ENCODE data around the gene PNPLA1.

PNPLA1 gene

GRCh38 chr6:36305885-36306284 lies 36.0 kb downstream of the PNPLA1 start:
- H3K27ac ChIP-seq (ENCODE audit: low read length) = no peak overlapping the region
- no peaks in the 10 kb centered on the region for H4K20me1 ChIP-seq (ENCODE audit: insufficient read depth, low read length)
- no peak overlapping the region for H3K4me2 ChIP-seq (ENCODE audit: low read depth, low read length)
- H2AFZ ChIP-seq (ENCODE audit: low read length) = no peak overlapping the region
- no peak for TF ChIP-seq EZH2phosphoT487 (IDR thresholded peaks at IDR 0.05; ENCODE audit: low read length)
- no peak for TF ChIP-seq CTCF (IDR thresholded peaks at IDR 0.05; ENCODE audit: low read length)
- TF ChIP-seq EZH2 (optimal IDR thresholded peaks at IDR 0.05; ENCODE audit: low read depth, low read length) = no peak
- peaks cover 4% of the 10 kb centered on the region; the same call in 1 of the 2 replicates for H3K4me1 ChIP-seq (ENCODE audit: low read length)
- DNase-seq = no peak
- no peaks in the 10 kb centered on the region for H3K36me3 ChIP-seq (replicated peaks; ENCODE audit: insufficient read depth, low read length)
- no peaks in the 10 kb centered on the region for H3K27me3 ChIP-seq (replicated peaks; ENCODE audit: insufficient read depth, low read length)
- no peaks in the 10 kb centered on the region for H3K9me3 ChIP-seq (replicated peaks; ENCODE audit: insufficient read depth, low read length)
- H3F3A ChIP-seq (ENCODE audit: insufficient read depth, low read length) = no peaks in the 10 kb centered on the region
- H3K79me2 ChIP-seq (ENCODE audit: low read length) = no peaks in the 10 kb centered on the region
- H3K9me2 ChIP-seq (replicated peaks; ENCODE audit: insufficient read depth, low read length) = no peaks in the 10 kb centered on the region
- no peak overlapping the region for H3K4me3 ChIP-seq (ENCODE audit: low read length)
- H3K9ac ChIP-seq (ENCODE audit: low read length) = no peak overlapping the region

- no peak for DNase-seq
- Histone ChIP-seq H3K36me3 (replicated peaks; ENCODE audit: insufficient read depth, low read length) (no peaks in the 10 kb centered on the region), H3K4me3 (ENCODE audit: low read length) (no peak overlapping the region), H3K4me2 (ENCODE audit: low read depth, low read length) (no peak overlapping the region), H3K4me1 (ENCODE audit: low read length) (peaks cover 4% of the 10 kb centered on the region; the same call in 1 of the 2 replicates), H3K9me3 (replicated peaks; ENCODE audit: insufficient read depth, low read length) (no peaks in the 10 kb centered on the region), H3F3A (ENCODE audit: insufficient read depth, low read length) (no peaks in the 10 kb centered on the region), H3K27me3 (replicated peaks; ENCODE audit: insufficient read depth, low read length) (no peaks in the 10 kb centered on the region), H3K9ac (ENCODE audit: low read length) (no peak overlapping the region), H3K79me2 (ENCODE audit: low read length) (no peaks in the 10 kb centered on the region), H3K27ac (ENCODE audit: low read length) (no peak overlapping the region), H3K9me2 (replicated peaks; ENCODE audit: insufficient read depth, low read length) (no peaks in the 10 kb centered on the region), H4K20me1 (ENCODE audit: insufficient read depth, low read length) (no peaks in the 10 kb centered on the region), H2AFZ (ENCODE audit: low read length) (no peak overlapping the region)
- no peak for TF ChIP-seq EZH2 (optimal IDR thresholded peaks at IDR 0.05; ENCODE audit: low read depth, low read length)
- TF ChIP-seq EZH2phosphoT487 (IDR thresholded peaks at IDR 0.05; ENCODE audit: low read length) = no peak
- no peak for TF ChIP-seq CTCF (IDR thresholded peaks at IDR 0.05; ENCODE audit: low read length)
Observed at GRCh38 chr6:36306375-36306774, 36.5 kb downstream of the PNPLA1 start.

- H4K20me1 ChIP-seq (ENCODE audit: insufficient read depth, low read length) = no peaks in the 10 kb centered on the region
- no peaks in the 10 kb centered on the region for H3F3A ChIP-seq (ENCODE audit: insufficient read depth, low read length)
- DNase-seq = no peak
- no peaks in the 10 kb centered on the region for H3K9me2 ChIP-seq (replicated peaks; ENCODE audit: insufficient read depth, low read length)
- H2AFZ ChIP-seq (ENCODE audit: low read length) = no peak overlapping the region
- no peaks in the 10 kb centered on the region for H3K27me3 ChIP-seq (replicated peaks; ENCODE audit: insufficient read depth, low read length)
- no peaks in the 10 kb centered on the region for H3K36me3 ChIP-seq (replicated peaks; ENCODE audit: insufficient read depth, low read length)
- no peaks in the 10 kb centered on the region for H3K9me3 ChIP-seq (replicated peaks; ENCODE audit: insufficient read depth, low read length)
- H3K4me2 ChIP-seq (ENCODE audit: low read depth, low read length) = no peak overlapping the region
- no peak overlapping the region for H3K9ac ChIP-seq (ENCODE audit: low read length)
- H3K4me1 ChIP-seq (ENCODE audit: low read length) = no peaks in the 10 kb centered on the region
- no peaks in the 10 kb centered on the region for H3K79me2 ChIP-seq (ENCODE audit: low read length)
- no peak overlapping the region for H3K27ac ChIP-seq (ENCODE audit: low read length)
- H3K4me3 ChIP-seq (ENCODE audit: low read length) = no peak overlapping the region
- no peak for TF ChIP-seq EZH2phosphoT487 (IDR thresholded peaks at IDR 0.05; ENCODE audit: low read length)
- no peak for TF ChIP-seq EZH2 (optimal IDR thresholded peaks at IDR 0.05; ENCODE audit: low read depth, low read length)
- no peak for TF ChIP-seq CTCF (IDR thresholded peaks at IDR 0.05; ENCODE audit: low read length)
Observed at GRCh38 chr6:36308514-36308913, 38.7 kb downstream of the PNPLA1 start.
